HepG2 (cell line): ENCODE measurements around the gene FAM209B. TPM values are rescaled to one million over a fixed set of nuclear protein-coding genes. Genes with fewer than 3 reads are reported as not detected.

Experiments used
- ATAC-seq: fragments of 200-7000 bp; cut with Tn5 transposase; 3 replicates; pipeline ENCODE4 v1.9.1; 2020; ENCODE audit warnings: mild to moderate bottlenecking, moderate library complexity
- BruUV-seq: library from RNA; stranded (reverse); fragments of 400-500 nt; replicated peaks from 2 replicates; lab custom pipeline; 2021; lab: Mats Ljungman, UMichigan
- CTCF ChIA-PET: fragments of 300-600 bp; formaldehyde crosslinking; extraction: SDS; loops from one replicate; lab custom pipeline; 2021; ENCODE audit warnings: low total read pairs, inconsistent platforms, low intra/inter-chr PET ratio; lab: Yijun Ruan, JAX
- POLR2A ChIA-PET: fragments of 350-600 bp; sonication (Branson Sonifier 250); formaldehyde crosslinking; loops from one replicate; lab custom pipeline; 2020; ENCODE audit warnings: antibody characterized with exemption, inconsistent platforms; lab: Yijun Ruan, JAX
- DNase-seq: peaks from one replicate; pipeline ENCODE4 v3.0.0-alpha.2; 2015; ENCODE audit warnings: low spot score
- FAIRE-seq: peaks from 3 replicates; lab custom pipeline; 2011; peaks lifted over from hg19 to GRCh38; lab: Jason Lieb, UNC
- H2AFZ ChIP-seq: one replicate; pipeline ENCODE4 v1.6.1; 2011; ENCODE audit warnings: low read length, inconsistent platforms
- H3K27ac ChIP-seq: fragments of 300-600 bp; 3 replicates; pipeline ENCODE4 v1.8.0; 2011; ENCODE audit warnings: mixed run types, mild to moderate bottlenecking, mixed read lengths, low read length, inconsistent platforms; ENCODE audit not compliant: insufficient read depth; ENCODE audit errors: extremely low read length
- H3K27me3 ChIP-seq, 2 experiments: fragments of 200-600 bp in 1 of 2; 2 replicates in 1 of 2; 3 replicates in 1 of 2; pipeline versions ENCODE4 v1.6.0 to v1.8.0; 2011; ENCODE audit warnings: low read length in 2 of 2, mild to moderate bottlenecking in 2 of 2, moderate library complexity in 2 of 2, inconsistent platforms in 1 of 2; ENCODE audit not compliant: insufficient read depth in 2 of 2, control insufficient read depth in 1 of 2
- H3K36me3 ChIP-seq, 2 experiments: fragments of 200-600 bp in 1 of 2; replicated peaks in 1 of 2; 2 replicates in 1 of 2; 3 replicates in 1 of 2; pipeline versions ENCODE4 v1.5.1 to v1.8.0; 2011; ENCODE audit warnings: low read length in 2 of 2, inconsistent platforms in 1 of 2; ENCODE audit not compliant: insufficient read depth in 2 of 2, control insufficient read depth in 1 of 2
- H3K4me1 ChIP-seq: 2 replicates; pipeline ENCODE4 v1.5.1; 2012; ENCODE audit warnings: low read length, inconsistent platforms; ENCODE audit not compliant: insufficient read depth
- H3K4me2 ChIP-seq: 2 replicates; pipeline ENCODE4 v1.6.0; 2011; ENCODE audit warnings: low read depth, low read length, inconsistent platforms
- H3K4me3 ChIP-seq, 3 experiments: fragments of 200-600 bp in 1 of 3; sonication (generic), shearing (Covaris generic) in 1 of 3; replicated peaks in 1 of 3; 2 replicates each; pipeline ENCODE4 v1.5.1; 2011 to 2016; ENCODE audit warnings: low read length in 3 of 3, inconsistent platforms in 2 of 3, low read depth in 2 of 3, mild to moderate bottlenecking in 2 of 3, control low read depth in 1 of 3, mixed read lengths in 1 of 3; ENCODE audit not compliant: insufficient read depth in 1 of 3
- H3K79me2 ChIP-seq: one replicate; pipeline ENCODE4 v1.6.1; 2011; ENCODE audit warnings: low read length, inconsistent platforms; ENCODE audit not compliant: insufficient read depth
- H3K9ac ChIP-seq: 2 replicates; pipeline ENCODE4 v1.6.0; 2011; ENCODE audit warnings: mild to moderate bottlenecking, low read depth, low read length, inconsistent platforms; ENCODE audit not compliant: insufficient read depth
- H3K9me3 ChIP-seq: 2 replicates; pipeline ENCODE4 v1.5.1; 2012; ENCODE audit warnings: mild to moderate bottlenecking, low read length
- H4K20me1 ChIP-seq: 2 replicates; pipeline ENCODE4 v1.6.0; 2011; ENCODE audit warnings: inconsistent platforms, mild to moderate bottlenecking, low read length, moderate library complexity; ENCODE audit not compliant: insufficient read depth
- DRAP1 ChIP-seq: IDR thresholded peaks from 2 replicates; pipeline ENCODE4 v1.6.1; 2016; ENCODE audit warnings: missing genetic modification reagents, missing compliant biosample characterization
- HNRNPK ChIP-seq: fragments of 200-400 bp; formaldehyde crosslinking; IDR thresholded peaks from 2 replicates; pipeline ENCODE4 v1.6.1; 2018; ENCODE audit warnings: low read length, low read depth, moderate library complexity, mild to moderate bottlenecking; ENCODE audit not compliant: poor library complexity, severe bottlenecking
- NR3C1 ChIP-seq: sonication (generic); formaldehyde crosslinking; IDR thresholded peaks from 2 replicates; pipeline ENCODE4 v1.4.0; 2020; ENCODE audit warnings: missing genetic modification reagents
- TEF ChIP-seq: sonication (generic); formaldehyde crosslinking; IDR thresholded peaks from 2 replicates; pipeline ENCODE4 v1.5.0; 2020; ENCODE audit warnings: missing genetic modification reagents
- TMF1 ChIP-seq: sonication (generic); formaldehyde crosslinking; IDR thresholded peaks from 2 replicates; pipeline ENCODE4 v1.8.1; 2022; ENCODE audit warnings: low read depth, missing genetic modification reagents
- ZBTB34 ChIP-seq: sonication (generic); formaldehyde crosslinking; IDR thresholded peaks from 2 replicates; pipeline ENCODE4 v1.8.0; 2022; ENCODE audit warnings: mild to moderate bottlenecking, missing genetic modification reagents
- ZNF3 ChIP-seq: IDR thresholded peaks from 2 replicates; pipeline ENCODE4 v1.7.0; 2017; ENCODE audit warnings: inconsistent platforms
- ZNF460 ChIP-seq: sonication (generic); formaldehyde crosslinking; IDR thresholded peaks from 2 replicates; pipeline ENCODE4 v1.5.1; 2020; ENCODE audit warnings: missing genetic modification reagents, mild to moderate bottlenecking, borderline replicate concordance
- WGBS: methylation state at CpG from one replicate; pipeline ENCODE4 v1.1.6; 2017; ENCODE audit warnings: low lambda C conversion rate; 5-methylcytosine and 5-hydroxymethylcytosine counted together
- in situ Hi-C: cut with HindIII; loops from 2 replicates; pipeline ENCODE4 v1.10.0; 2017; ENCODE audit warnings: low pct_unique_long_range_greater_than_20kb; ENCODE audit not compliant: extremely low pct_ligation_motif_present
- intact Hi-C: fragments of 100-400 bp; cut with micrococcal nuclease; formaldehyde crosslinking; loops from one replicate; pipeline ENCODE4 v1.10.0; 2022; ENCODE audit not compliant: unreplicated experiment
- polyA plus RNA-seq, 8 experiments: library from polyadenylated mRNA; depleted of rRNA in 3 of 8; stranded (reverse) in 7 of 8; unstranded in 1 of 8; fragments of >200 nt; fragmentation: Illumina TruSeq in 4 of 8; extraction: Trizol in 4 of 8; gene quantifications; 2 replicates each; pipeline versions ENCODE4 v1.2.1 to v1.2.3, GENCODE V29; 2011 to 2016; ENCODE audit warnings: low read depth in 4 of 8, missing spikeins in 1 of 8, mixed read lengths in 1 of 8; ENCODE audit not compliant: insufficient read depth in 1 of 8
- total RNA-seq, 5 experiments: library from RNA; depleted of rRNA; stranded (reverse); fragments of >200 nt; fragmentation: Illumina TruSeq; extraction: Trizol; gene quantifications; 2 replicates each; pipeline ENCODE4 v1.2.3, GENCODE V29; 2016; ENCODE audit warnings: low read depth in 1 of 5

FAM209B gene
- total and polyA plus RNA-seq, 2 of the 13 experiments (the other 11 are each of a cell fraction or from before 2014, with no cell fraction given) = 0.24 to 0.42 TPM

GRCh38 chr20:56573986-56574385 is 40.9 kb downstream of the FAM209B start (continued):
- TF ChIP-seq HNRNPK (no peak), ZNF460 (no peak), DRAP1 (CRISPR knock-in tag) (no peak), TEF (CRISPR knock-in tag) (no peak)

GRCh38 chr20:56574531-56575142 is 41.6 kb downstream of the FAM209B start:
- H3K4me2 ChIP-seq = no peak overlapping the region
- ChIA-PET CTCF (no interaction called here), POLR2A (no interaction called here)
- H3K9me3 ChIP-seq = no peaks in the 10 kb centered on the region
- no peak for TF ChIP-seq NR3C1 (CRISPR knock-in tag)
- no peak for TF ChIP-seq TMF1 (CRISPR knock-in tag)
- TF ChIP-seq ZNF3 (CRISPR knock-in tag) = no peak
- no peak for TF ChIP-seq ZBTB34
- ATAC-seq (peak; percentile 7; the same call in 2 of the 3 replicates), FAIRE-seq (no peak), DNase-seq (no peak)
- H3K36me3 ChIP-seq = no peaks in the 10 kb centered on the region
- 15% methylated on average over 10 of the region's 10 CpGs for WGBS
- H2AFZ ChIP-seq = no peak overlapping the region
- H3K9ac ChIP-seq = no peak overlapping the region
- H3K4me1 ChIP-seq = no peaks in the 10 kb centered on the region
- H4K20me1 ChIP-seq = no peaks in the 10 kb centered on the region
- no peaks in the 10 kb centered on the region for H3K79me2 ChIP-seq
- H3K27ac ChIP-seq = no peak overlapping the region
- intact Hi-C loops (no loop called here), in situ Hi-C loops (loop anchor here (25.0 kb wide), 1 partner anchor 1912 kb away; no protein-coding TSS in a partner anchor)
- BruUV-seq = no TSS peak
- no peak overlapping the region for H3K4me3 ChIP-seq
- peaks cover 0 to 28% of the 10 kb centered on the region in 2 experiments; a peak in 3 of 5 replicates for H3K27me3 ChIP-seq
